HFFc6 (cell line): ENCODE measurements around the gene OLFM3. TPM values are rescaled to one million over a fixed set of nuclear protein-coding genes. Genes with fewer than 3 reads are reported as not detected.

Experiments used
- DNase-seq: peaks from one replicate; pipeline ENCODE4 v3.0.0-alpha.2; 2018
- H3K27ac Mint-ChIP-seq: 2 replicates; pipeline ENCODE4 v1.8.0; 2020; ENCODE audit warnings: mild to moderate bottlenecking, mixed read lengths
- H3K27me3 Mint-ChIP-seq: 2 replicates; pipeline ENCODE4 v1.8.0; 2021; ENCODE audit warnings: mild to moderate bottlenecking, moderate library complexity, mixed read lengths; ENCODE audit not compliant: insufficient read depth
- H3K36me3 Mint-ChIP-seq: 2 replicates; pipeline ENCODE4 v1.8.0; 2021; ENCODE audit warnings: low read depth, mixed read lengths
- H3K4me1 Mint-ChIP-seq: 2 replicates; pipeline ENCODE4 v1.8.0; 2020; ENCODE audit warnings: low read depth, mixed read lengths
- H3K4me3 Mint-ChIP-seq: 2 replicates; pipeline ENCODE4 v1.8.0; 2020; ENCODE audit warnings: mild to moderate bottlenecking, moderate library complexity, mixed read lengths
- H3K9me3 Mint-ChIP-seq: 2 replicates; pipeline ENCODE4 v1.8.0; 2020; ENCODE audit warnings: mild to moderate bottlenecking, mixed read lengths
- total RNA-seq, 6 experiments: library from RNA; stranded (reverse); fragmentation: NEBNext Ultra II Directional; extraction: Animal tissue kit (Norgen Biotek cat#: 25700); gene quantifications; 2 replicates in 1 of 6; 3 replicates in 5 of 6; pipeline ENCODE4 v1.2.3, GENCODE V29; 2021
- TF ChIP-seq, protein P1 (sequence below): fragments of 200-600 bp; sonication (generic); IDR thresholded peaks from 2 replicates; pipeline ENCODE4 v1.5.0; 2021; ENCODE audit warnings: antibody characterized with exemption, mild to moderate bottlenecking

The OLFM3 gene
- total RNA-seq, 6 experiments from 2014 or later: not detected

DNA sequence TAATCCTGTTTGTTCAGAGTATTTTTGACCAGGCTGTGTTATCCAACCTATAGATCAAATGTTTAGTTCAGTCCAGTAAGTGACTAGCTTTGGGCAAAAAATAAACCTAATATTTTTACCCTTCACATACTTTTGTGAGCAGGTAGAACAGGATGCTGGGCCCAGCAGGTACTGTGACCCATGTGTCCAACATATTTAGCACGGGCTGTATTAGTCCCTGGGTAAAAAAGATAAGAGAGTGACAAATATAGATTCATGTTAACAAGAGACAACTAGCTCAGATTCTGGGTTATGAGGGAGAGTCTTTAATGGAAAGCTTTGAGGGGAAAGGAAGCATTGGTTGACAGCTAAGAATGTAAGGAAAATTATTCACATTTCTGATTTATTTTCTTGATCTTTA is 43.1 kb downstream of the OLFM3 start:
- Mint-ChIP-seq H3K9me3 (peaks cover 35% of the 10 kb centered on the region), H3K36me3 (no peaks in the 10 kb centered on the region; the same call in 1 of the 2 replicates), H3K27me3 (no peaks in the 10 kb centered on the region), H3K4me1 (no peaks in the 10 kb centered on the region), H3K4me3 (no peak overlapping the region), H3K27ac (no peak overlapping the region)
- no peak for DNase-seq
- TF ChIP-seq, protein P1, sequence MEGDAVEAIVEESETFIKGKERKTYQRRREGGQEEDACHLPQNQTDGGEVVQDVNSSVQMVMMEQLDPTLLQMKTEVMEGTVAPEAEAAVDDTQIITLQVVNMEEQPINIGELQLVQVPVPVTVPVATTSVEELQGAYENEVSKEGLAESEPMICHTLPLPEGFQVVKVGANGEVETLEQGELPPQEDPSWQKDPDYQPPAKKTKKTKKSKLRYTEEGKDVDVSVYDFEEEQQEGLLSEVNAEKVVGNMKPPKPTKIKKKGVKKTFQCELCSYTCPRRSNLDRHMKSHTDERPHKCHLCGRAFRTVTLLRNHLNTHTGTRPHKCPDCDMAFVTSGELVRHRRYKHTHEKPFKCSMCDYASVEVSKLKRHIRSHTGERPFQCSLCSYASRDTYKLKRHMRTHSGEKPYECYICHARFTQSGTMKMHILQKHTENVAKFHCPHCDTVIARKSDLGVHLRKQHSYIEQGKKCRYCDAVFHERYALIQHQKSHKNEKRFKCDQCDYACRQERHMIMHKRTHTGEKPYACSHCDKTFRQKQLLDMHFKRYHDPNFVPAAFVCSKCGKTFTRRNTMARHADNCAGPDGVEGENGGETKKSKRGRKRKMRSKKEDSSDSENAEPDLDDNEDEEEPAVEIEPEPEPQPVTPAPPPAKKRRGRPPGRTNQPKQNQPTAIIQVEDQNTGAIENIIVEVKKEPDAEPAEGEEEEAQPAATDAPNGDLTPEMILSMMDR: no peak

DNA sequence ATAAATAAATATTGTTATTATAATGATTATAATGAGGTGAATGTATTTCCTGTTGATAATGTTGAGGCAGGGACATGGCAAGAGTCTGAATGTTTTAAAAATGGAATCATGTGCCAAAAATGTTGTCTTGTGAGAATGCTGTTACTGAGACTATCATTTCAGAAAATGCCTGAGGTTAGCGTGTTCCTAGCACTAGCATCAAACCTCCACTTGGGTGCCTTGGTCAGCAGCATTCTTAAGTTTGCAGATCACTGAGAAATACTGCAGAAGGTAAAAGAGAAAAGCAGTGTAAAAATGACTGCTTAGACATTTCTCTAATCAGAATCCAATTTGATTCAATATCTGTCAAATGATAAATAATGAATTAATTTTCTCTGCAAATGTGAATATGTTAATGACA is 50.8 kb downstream of the OLFM3 start:
- DNase-seq: no peak
- Mint-ChIP-seq H3K27ac (no peak overlapping the region), H3K4me1 (no peaks in the 10 kb centered on the region), H3K4me3 (no peak overlapping the region), H3K36me3 (no peaks in the 10 kb centered on the region), H3K9me3 (peaks cover 12% of the 10 kb centered on the region), H3K27me3 (no peaks in the 10 kb centered on the region)
- TF ChIP-seq, protein P1: no peak

DNA sequence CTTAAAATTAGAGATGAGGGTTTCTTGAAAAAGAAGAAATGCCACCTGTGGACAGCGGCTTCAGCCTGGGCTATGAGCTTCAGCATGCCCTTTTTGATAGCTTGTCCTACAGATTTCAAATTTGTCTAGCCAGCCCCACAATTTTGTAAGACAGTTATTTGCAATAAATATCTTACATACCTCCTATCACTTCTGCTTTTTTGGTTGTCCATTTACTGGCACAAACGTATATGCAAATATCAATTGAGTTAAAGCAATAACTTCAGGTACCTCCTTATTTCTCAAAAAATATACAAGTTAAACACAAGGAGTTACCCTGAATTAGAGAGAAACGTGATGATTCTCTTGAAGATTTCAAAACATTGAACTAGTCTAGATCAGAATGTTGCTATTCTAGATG is 53.5 kb downstream of the OLFM3 start:
- no peak for DNase-seq
- no peak overlapping the region for H3K27ac Mint-ChIP-seq
- H3K36me3 Mint-ChIP-seq: no peaks in the 10 kb centered on the region
- TF ChIP-seq, protein P1: no peak
- H3K9me3 Mint-ChIP-seq: peaks cover 5% of the 10 kb centered on the region
- no peaks in the 10 kb centered on the region for H3K27me3 Mint-ChIP-seq
- H3K4me3 Mint-ChIP-seq: no peak overlapping the region
- H3K4me1 Mint-ChIP-seq: no peaks in the 10 kb centered on the region

DNA sequence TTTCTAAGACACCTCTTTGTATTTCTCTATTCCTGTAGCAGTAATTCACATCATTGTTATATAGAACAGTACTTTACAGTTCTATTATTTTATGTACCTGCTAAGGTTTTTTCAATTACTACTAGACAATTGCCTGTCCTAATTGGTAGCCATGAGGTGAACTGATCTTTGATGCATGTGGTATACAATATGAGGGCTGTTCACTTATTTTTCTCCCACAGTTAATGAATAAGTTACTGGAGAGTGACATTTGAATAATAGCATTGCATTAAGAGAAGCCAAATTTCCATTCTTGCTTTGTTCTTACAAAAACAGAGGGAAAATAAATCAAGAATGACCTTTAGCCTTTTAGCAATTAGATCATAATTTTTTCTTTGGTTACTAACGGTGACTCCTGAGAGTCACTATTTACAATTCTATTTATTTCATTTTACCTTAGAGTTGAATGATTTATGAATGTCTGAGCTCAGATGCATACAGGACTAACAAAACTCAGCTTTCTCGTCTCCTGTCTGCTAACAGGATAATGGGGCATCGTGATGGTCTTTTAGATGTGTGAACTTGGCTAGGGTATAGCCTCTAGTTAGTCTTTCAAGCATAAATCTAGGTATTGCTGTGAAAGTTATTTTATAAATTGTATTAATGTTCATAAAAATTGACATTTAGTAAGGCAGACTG is 54.1 kb downstream of the OLFM3 start:
- Mint-ChIP-seq H3K4me1 (no peaks in the 10 kb centered on the region), H3K27ac (no peak overlapping the region), H3K27me3 (no peaks in the 10 kb centered on the region), H3K9me3 (peaks cover 5% of the 10 kb centered on the region), H3K36me3 (no peaks in the 10 kb centered on the region), H3K4me3 (no peak overlapping the region)
- TF ChIP-seq, protein P1: no peak
- DNase-seq: no peak

DNA sequence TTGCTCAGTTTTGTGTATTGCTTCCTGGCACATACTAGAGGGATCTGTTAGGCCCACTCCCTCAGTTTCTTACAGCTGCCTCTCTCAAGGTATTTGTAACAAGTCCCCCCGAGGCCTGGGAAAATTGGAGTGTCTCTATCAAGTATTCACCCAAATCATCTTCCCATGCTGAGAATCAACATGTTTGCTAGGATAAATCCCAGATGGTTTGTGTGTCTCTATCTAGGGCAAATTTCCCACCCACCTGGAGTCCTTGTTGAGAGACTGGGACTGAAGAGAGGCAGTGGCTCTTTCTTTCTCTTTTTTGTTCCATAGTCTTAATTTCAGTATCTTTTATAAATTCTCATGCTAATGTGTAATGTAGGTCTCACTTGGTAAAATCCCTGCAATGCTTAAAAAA is 58.0 kb downstream of the OLFM3 start:
- Mint-ChIP-seq H3K4me1 (no peaks in the 10 kb centered on the region), H3K4me3 (no peak overlapping the region), H3K9me3 (peaks cover 18% of the 10 kb centered on the region), H3K36me3 (no peaks in the 10 kb centered on the region), H3K27ac (no peak overlapping the region), H3K27me3 (no peaks in the 10 kb centered on the region)
- DNase-seq: no peak
- TF ChIP-seq, protein P1: no peak

DNA sequence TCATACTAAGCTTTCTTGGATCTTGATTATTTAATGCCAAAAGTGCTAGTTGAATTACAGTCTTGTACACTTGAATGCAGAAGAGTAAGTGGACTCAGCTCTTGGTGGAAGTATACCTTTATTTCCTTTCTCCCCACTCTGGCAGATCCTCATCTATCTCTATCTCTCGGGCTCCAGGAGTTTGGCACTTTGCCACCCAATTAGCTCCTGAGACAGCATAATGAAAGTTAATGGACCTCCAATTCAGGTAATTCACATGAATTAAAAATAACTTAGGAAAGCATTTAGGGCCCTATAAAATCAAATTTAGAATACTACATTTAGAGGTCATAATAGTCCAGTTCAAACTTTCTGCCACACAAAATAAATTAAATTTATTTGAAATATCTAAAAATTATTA is 67.4 kb downstream of the OLFM3 start:
- H3K4me1 Mint-ChIP-seq: no peaks in the 10 kb centered on the region
- TF ChIP-seq, protein P1: no peak

More for the DNA sequence above, 67.4 kb downstream of the OLFM3 start:
- H3K27ac Mint-ChIP-seq: no peak overlapping the region
- H3K9me3 Mint-ChIP-seq: peaks cover 23% of the 10 kb centered on the region
- no peak for DNase-seq
- H3K27me3 Mint-ChIP-seq: no peaks in the 10 kb centered on the region
- H3K4me3 Mint-ChIP-seq: no peak overlapping the region
- H3K36me3 Mint-ChIP-seq: no peaks in the 10 kb centered on the region
